HG03432 (cell line): ENCODE data around the gene TUBB4B.
"Not testable (repeated sequence)": the region's sequence is repeated elsewhere in the genome, so short reads cannot be mapped to it uniquely, and the experiment has no call there.

Source experiments
- ATAC-seq: cut with Tn5 transposase; IDR thresholded peaks from one replicate; pipeline ENCODE4 v1.9.1; 2021; ENCODE audit warnings: mild to moderate bottlenecking, moderate library complexity; ENCODE audit not compliant: unreplicated experiment

TUBB4B gene

GRCh38 chr9:137251490-137252268 is 10.6 kb downstream of the TUBB4B start:
- ATAC-seq: no peak

GRCh38 chr9:137252555-137253506 is 11.7 kb downstream of the TUBB4B start:
- no peak for ATAC-seq

- ATAC-seq: no peak
These were observed 12.9 kb downstream of the TUBB4B start for GRCh38 chr9:137253717-137254623.

GRCh38 chr9:137254624-137255447 is 13.7 kb downstream of the TUBB4B start, which contains the start of gene NELFB:
NELFB (plus strand) TSS chr9:137255327.
- ATAC-seq: peak; percentile 75

- ATAC-seq: no peak
These were observed 14.5 kb downstream of the TUBB4B start for GRCh38 chr9:137255448-137256114.

GRCh38 chr9:137256362-137256761 is 15.3 kb downstream of the TUBB4B start:
- ATAC-seq: no peak

- no peak for ATAC-seq
These were observed 15.8 kb downstream of the TUBB4B start for GRCh38 chr9:137256856-137257255.

GRCh38 chr9:137262173-137262908 is 21.3 kb downstream of the TUBB4B start:
- ATAC-seq: not testable (repeated sequence)

GRCh38 chr9:137262909-137263285 is 21.8 kb downstream of the TUBB4B start:
- no peak for ATAC-seq

GRCh38 chr9:137263506-137263905 is 22.4 kb downstream of the TUBB4B start:
- no peak for ATAC-seq

GRCh38 chr9:137264067-137264466 is 23.0 kb downstream of the TUBB4B start:
- ATAC-seq: no peak

- ATAC-seq: no peak
These were observed 24.5 kb downstream of the TUBB4B start for GRCh38 chr9:137265496-137266161.

- no peak for ATAC-seq
These were observed 25.1 kb downstream of the TUBB4B start for GRCh38 chr9:137266162-137266527.

- ATAC-seq: no peak
These were observed 25.7 kb downstream of the TUBB4B start for GRCh38 chr9:137266585-137267453.

GRCh38 chr9:137267933-137268355 is 26.9 kb downstream of the TUBB4B start:
- no peak for ATAC-seq

- no peak for ATAC-seq
These were observed 27.6 kb downstream of the TUBB4B start for GRCh38 chr9:137268538-137269201.
